HG02970 (cell line): ENCODE measurements around the gene CALU.

Experiments used
- ATAC-seq: cut with Tn5 transposase; IDR thresholded peaks from one replicate; pipeline ENCODE4 v1.9.1; 2021; ENCODE audit warnings: mild to moderate bottlenecking, moderate library complexity, moderate number of reproducible peaks; ENCODE audit not compliant: unreplicated experiment, low FRiP score

Gene CALU

GRCh38 chr7:128739048-128739962, at the start of gene CALU:
Gene CALU (plus strand): TSS chr7:128739359. CDS start chr7:128748584, 9,225 bp downstream.
- peak; percentile 95 for ATAC-seq

- ATAC-seq = no peak
Measured at GRCh38 chr7:128691227-128691626, 47.9 kb upstream of the CALU start.

- ATAC-seq = no peak
Measured at GRCh38 chr7:128692623-128693270, 46.4 kb upstream of the CALU start.

DNA sequence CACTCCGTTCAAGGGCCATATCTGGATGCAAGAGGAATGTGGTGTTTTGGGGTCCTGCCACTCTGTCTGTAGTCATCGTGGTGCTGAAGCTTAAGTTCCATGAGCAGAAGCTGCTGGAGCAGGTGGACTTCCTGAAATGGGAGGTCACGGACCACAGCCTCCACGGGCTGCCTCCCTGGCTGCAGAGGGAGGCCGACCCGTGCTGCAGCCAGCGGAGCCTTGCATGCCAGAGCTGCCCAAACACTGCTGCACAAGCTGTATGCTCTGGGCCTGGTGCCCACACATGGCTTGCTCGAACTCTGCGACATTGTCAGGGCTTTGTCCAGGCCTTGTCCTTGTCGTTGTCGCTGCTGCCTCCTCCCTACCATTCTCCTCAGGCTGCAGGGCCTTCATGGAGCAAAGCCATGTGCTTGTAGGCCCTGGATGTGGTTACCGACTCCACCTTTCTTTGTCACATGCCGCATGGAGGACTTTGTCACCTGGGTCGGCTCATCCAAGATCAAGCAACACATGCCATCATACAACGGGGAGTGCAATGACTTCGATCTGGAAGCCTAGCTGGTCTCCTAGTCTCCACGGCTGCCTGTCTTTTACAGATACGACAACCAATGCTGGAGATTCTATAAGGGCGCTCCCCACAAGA, 45.7 kb upstream of the CALU start:
- no peak for ATAC-seq

GRCh38 chr7:128694738-128695137, 44.4 kb upstream of the CALU start:
- ATAC-seq = no peak

DNA sequence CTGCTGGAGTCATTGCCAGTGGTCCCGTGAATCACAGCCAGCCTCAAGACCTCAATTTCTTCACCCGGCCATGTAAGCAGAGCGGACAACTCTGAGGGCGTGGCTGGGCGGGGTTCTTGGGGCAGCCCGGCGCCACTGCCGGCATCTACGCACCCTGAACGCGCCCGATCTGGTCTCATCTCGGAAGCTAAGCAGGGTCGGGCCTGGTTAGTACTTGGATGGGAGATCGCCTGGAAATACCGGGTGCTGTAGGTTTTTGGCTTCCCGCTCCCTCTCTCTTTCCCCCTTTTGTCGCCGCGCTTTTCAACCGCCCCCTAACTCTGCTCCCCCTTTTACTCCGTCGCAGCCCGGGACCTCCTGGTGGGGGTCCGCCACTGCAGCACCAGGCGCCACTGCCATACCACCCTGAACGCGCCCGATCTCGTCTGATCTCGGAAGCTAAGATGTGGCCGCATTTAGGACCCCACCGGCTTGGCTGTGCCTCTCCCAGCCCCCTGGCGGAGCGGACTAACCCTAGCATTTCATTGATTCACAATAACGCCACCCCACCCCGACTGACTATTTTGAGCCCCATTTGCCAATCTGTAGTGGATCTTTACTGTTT, 41.8 kb upstream of the CALU start:
- no peak for ATAC-seq

GRCh38 chr7:128699196-128699712, 39.9 kb upstream of the CALU start:
- no peak for ATAC-seq

GRCh38 chr7:128699895-128700294, 39.3 kb upstream of the CALU start:
- no peak for ATAC-seq

DNA sequence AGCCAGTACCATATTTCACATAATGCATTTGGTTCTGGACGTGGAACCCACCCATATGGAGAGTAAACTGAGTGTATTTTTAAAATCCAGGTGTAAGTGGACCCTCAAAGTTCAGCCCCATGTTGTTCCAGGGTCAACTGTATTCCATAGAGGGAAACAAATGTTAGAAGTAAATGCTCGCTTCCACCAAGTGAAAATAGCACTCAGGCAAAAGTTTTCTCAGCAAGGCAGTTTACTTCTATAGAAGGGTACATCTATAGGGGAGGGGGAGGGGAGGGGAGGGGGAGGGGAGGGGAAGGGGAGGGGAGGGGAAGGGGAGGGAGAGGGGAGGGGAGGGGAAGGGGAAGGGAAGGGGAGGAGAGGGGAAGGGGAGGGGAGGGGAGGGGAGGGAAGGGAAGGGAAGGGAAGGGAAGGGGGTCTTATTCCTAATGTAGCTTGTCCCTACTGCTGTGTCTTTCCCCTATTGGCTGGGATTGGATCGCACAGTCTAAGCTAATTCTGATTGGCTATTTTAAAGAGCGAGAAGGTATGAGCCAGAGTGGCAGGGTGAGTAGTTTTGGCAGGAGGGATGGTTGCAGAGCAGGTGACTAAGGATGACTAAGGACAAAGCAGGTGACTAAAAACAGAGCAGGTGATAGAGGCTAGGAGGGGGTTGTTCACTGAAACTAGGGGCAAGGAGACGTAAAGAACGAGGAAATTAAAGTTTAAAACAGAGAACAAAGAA, 37.9 kb upstream of the CALU start:
- no peak for ATAC-seq

- no peak for ATAC-seq
Measured at GRCh38 chr7:128703609-128704241, 35.4 kb upstream of the CALU start.

- ATAC-seq = no peak
Measured at GRCh38 chr7:128705891-128706333, 33.2 kb upstream of the CALU start.

GRCh38 chr7:128707752-128708151, 31.4 kb upstream of the CALU start:
- no peak for ATAC-seq

DNA sequence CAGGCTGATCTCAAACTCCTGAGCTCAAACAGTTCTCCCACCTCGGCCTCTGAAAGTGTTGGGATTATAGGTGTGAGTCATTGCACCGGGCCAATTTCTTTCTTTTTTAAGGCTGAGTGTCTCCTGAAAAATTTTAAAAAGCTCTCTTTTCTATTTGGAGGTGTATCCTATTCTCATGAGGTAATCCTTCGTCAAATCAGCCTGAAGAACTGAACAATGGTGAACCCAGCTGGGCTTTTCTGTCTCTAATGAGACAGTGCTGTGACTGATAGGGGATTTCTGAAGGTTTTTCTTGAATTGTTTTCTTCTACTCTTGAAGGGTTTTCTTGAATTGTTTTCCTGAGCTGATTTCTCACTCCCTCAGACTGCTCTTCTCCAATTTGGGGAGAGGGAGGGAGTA, 30.9 kb upstream of the CALU start:
- no peak for ATAC-seq

- ATAC-seq = no peak
Measured at GRCh38 chr7:128708824-128709223, 30.3 kb upstream of the CALU start.

DNA sequence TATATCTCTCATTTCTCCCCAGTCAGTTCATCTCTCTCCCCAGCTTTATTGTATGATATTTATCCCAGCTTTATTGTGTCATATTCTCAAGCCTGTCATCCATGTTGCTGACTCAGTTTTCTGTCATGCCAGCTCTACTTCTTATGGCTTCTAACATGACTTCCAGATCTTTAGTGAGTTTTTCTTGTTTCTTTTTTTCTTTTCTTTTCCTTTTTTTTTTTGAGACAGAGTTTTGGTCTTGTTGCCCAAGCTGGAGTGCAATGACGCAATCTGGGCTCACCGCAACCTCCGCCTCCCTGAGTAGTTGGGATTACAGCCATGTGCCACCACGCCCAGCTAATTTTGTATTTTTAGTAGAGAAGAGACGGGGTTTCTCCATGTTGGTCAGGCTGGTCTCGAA, 28.7 kb upstream of the CALU start:
- no peak for ATAC-seq

DNA sequence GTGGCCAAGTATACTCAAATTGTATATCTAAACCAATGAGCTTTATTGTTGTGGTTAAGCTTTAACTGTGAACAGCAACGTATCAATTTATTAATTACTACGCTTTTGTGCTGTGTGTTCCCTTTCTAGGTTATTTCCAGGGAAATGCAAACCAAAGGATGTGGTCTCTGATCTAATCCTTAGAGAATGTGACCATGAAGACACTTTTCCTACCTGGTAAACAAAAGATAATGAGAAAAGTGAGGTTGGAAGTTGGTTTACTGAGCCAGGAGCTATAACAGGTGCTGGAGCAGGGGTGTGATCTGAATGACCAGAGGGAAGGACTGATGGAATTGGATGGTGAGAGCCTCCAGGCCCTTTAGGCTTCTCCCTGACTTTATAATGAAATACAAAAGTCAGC, 25.4 kb upstream of the CALU start:
- no peak for ATAC-seq

DNA sequence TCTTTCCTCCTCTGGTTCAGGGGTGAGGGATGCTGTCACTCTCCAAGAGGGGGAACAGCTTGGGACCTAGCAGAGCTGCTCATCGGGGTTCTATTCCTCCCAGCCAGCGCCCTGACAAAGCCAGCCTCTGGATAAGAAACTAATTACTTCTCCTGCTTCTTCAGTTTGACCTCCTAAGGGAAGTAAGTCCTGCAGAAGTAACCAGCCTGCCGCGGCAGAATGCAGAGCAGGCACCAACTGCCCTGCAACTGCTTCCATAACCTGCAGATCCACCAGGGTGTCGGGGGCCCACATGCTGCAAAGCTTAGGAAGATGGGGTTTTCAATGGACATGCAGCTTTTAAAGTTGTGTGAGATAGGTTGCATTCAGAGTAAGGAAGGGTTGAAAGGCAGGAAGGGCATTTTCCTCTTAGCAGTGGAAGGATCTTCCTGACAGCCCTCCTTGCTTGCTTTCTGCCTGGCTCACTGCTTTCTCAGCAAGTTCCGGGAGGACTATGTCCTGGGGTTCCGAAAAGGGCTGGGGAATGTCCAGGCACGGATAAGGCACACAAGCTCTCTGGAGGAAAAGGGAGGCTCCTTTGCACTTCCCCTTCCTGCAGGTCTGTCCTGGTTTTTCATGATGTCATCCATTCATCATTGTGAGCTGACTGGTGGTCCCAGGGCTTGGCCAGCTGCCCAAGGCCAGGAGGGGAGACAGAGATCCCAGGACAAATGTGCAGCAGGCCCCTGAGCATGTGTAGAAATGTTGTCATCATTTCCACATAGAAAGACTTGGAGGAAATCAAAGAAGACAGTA, 24.3 kb upstream of the CALU start:
- no peak for ATAC-seq

- ATAC-seq = no peak
Measured at GRCh38 chr7:128718967-128719642, 20.1 kb upstream of the CALU start.
